GM18511 (cell line): ENCODE data around the gene ATG2B.
"Not testable (repeated sequence)": the region's sequence is repeated elsewhere in the genome, so short reads cannot be mapped to it uniquely, and the experiment has no call there.

Experiments
- ATAC-seq: cut with Tn5 transposase; IDR thresholded peaks from one replicate; pipeline ENCODE4 v1.9.1; 2021; ENCODE audit warnings: mild to moderate bottlenecking, moderate library complexity; ENCODE audit not compliant: unreplicated experiment

The ATG2B gene

GRCh38 chr14:96254687-96255086 lies 108.5 kb downstream of the ATG2B start:
- no peak for ATAC-seq

DNA sequence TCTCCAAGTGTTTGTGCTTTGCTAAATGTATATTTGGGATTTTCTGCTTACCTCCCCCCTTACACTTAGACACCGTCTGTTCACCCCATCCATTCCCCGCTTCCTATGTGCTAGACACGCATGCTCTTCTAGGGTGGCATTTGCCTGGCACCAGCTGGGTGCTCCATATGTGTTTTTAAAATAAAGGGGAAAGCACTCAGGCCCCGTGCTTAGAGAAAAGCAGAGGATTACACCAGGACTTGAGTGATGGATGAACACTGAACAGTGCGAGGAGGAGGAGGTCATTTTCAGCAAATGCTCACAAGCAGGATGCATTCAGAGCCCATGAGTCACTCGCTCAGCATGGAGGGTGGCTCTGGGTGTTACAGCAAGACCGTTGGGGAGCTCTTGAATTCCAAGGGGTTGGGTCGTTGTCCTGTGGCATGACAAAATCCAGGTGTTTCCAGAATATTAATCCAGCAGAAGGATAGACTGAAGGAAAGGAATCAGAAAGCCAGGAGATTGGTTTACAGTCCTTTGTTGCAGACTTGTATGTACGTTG lies 110.1 kb downstream of the ATG2B start:
- no peak for ATAC-seq

- ATAC-seq = no peak
Observed at GRCh38 chr14:96252323-96252998, 110.7 kb downstream of the ATG2B start.

DNA sequence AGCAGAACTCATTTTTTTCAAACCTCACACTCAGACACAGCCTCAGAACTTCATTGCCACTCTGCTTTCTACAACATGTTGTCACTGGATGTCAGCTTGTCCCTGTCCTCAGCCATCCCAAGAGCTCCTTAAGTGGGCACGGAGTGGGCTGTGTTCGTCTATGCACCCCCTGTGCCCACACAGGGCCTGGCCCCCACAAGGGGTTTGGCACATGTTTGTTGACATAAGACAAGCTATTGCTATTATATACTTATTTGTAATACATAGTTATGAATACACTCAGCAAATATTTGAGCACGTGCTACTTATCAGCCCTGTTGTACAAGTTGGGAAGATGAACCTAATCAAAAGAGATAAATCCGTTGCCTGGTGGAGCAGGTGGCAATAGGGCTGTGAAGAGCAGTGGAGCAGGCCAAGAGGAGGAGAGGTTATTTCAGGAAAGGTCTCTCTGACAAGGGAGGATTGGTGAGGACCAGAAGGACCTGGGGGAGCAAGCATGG lies 111.4 kb downstream of the ATG2B start:
- ATAC-seq = no peak

DNA sequence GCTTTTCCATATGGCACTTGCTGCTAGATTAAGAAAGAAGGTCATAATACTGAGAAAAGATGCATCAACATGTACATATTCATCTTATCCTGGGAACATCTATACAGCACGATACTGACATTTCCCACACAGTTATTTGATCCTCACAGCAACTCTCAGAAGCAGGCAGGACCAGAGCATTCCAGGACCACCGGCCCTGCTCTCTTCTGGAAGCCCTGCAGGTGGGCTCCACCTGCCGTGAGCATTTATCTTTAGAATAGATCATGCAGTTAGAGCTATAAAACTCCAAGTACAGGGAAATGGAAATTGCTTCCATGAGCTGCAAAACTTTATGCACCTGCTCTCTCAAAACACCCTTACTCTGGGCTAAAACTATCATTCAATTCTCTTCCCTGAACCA lies 112.7 kb downstream of the ATG2B start:
- ATAC-seq = no peak

DNA sequence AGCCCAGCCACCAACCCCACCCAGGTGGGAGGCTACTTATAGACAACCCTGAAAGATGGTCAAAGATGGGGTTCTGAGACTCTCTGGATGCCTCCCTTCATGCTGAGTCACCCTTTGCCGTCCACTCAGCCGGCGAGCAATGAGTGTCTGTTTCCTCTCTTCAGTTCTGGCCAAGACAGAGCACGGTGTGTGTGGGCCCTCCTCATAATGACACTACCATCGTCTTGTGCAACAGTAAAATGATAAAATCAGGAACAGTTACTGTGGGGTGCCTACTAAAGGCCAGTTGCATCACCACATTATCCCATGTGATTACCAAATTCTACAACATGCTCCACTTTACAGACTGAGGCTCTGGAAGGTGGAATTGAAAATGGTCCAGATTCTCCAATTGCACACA lies 114.1 kb downstream of the ATG2B start:
- ATAC-seq = no peak

- no peak for ATAC-seq
Observed at GRCh38 chr14:96247031-96247430, 116.1 kb downstream of the ATG2B start.

GRCh38 chr14:96246539-96246847 lies 116.6 kb downstream of the ATG2B start:
- no peak for ATAC-seq

GRCh38 chr14:96245710-96246538 lies 117.2 kb downstream of the ATG2B start:
- ATAC-seq = no peak

DNA sequence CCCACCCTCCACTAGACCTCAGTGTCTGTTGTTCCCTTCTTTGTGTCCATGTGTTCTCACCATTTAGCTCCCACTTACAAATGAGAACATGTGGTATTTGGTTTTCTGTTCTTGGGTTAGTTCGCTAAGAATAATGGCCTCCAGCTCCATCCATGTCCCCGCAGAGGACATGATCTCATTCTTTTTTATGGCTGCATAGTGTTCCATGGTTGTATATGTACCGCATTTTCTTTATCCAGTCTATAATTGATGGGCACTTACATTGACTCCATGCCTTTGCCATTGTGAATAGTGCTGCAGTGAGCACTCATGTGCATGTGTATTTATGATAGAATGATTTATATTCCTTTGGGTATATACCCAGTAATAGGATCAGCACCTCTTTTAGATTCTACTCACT lies 118.1 kb downstream of the ATG2B start:
- ATAC-seq = not testable (repeated sequence)

GRCh38 chr14:96243785-96244184 lies 119.4 kb downstream of the ATG2B start:
- no peak for ATAC-seq

GRCh38 chr14:96242126-96242525 lies 121.0 kb downstream of the ATG2B start:
- ATAC-seq = no peak

DNA sequence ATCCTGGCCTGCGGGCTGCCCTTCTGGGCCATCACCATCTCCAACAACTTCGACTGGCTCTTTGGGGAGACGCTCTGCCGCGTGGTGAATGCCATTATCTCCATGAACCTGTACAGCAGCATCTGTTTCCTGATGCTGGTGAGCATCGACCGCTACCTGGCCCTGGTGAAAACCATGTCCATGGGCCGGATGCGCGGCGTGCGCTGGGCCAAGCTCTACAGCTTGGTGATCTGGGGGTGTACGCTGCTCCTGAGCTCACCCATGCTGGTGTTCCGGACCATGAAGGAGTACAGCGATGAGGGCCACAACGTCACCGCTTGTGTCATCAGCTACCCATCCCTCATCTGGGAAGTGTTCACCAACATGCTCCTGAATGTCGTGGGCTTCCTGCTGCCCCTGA lies 122.5 kb downstream of the ATG2B start:
- ATAC-seq = no peak

DNA sequence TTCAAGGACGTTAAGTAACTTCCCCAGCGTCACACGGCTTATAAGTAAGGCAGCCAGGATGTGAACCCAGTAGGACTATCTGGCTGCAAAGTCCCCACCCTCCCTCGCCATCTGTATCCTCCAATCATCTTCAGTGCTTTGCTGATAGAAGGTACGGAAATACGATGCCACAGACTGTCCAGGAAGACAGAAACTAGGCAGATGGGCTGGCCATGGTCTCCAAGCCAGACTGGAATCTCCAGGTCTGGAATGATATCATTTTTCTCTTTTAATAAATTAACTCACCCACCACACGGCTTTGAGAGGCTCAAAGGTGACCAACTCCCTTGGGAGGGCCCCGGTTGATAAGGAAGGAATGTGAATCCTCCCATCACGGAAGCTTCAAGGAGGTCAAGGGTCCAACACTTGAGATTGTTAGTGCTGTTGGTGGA lies 123.4 kb downstream of the ATG2B start:
- ATAC-seq = no peak

- no peak for ATAC-seq
Observed at GRCh38 chr14:96238676-96239265, 124.4 kb downstream of the ATG2B start.

DNA sequence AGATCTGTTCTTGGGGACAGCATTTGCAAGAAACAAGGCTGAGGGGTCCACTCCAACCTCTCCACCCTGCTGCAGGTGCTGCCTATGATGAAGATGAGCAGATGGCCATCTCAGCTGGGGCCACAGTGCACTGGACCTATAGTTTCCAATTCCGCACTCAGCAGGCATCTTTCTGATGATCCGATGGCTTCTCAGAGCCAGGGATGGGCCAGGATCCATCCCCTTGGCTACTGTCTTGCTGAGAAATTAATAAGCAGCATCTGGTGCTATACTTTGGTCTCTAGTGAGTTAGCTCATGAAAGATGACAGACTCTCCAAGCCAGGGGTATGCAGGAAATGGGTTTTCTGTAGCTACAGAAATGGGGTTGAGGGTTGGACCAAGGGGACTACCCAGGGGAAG lies 125.5 kb downstream of the ATG2B start:
- ATAC-seq = no peak

DNA sequence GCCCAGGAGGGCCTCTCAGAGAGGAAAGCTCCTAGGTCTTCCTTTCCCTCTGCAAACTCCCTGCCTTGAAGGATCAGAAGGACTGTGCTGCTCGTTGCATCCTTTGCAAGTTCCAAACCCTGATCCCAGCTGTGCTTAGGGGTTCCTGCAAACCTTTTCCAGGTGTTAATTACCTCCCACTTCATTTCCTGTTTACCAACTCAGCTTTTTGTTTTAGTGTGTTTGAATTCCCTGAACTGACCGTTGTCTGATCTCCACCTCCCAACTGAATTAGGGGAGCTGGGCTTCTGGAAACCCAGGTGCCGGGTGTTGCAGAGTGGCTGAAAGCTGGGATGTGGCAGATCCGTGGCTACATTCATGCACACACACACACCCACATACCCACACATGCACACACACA lies 127.7 kb downstream of the ATG2B start:
- no peak for ATAC-seq

DNA sequence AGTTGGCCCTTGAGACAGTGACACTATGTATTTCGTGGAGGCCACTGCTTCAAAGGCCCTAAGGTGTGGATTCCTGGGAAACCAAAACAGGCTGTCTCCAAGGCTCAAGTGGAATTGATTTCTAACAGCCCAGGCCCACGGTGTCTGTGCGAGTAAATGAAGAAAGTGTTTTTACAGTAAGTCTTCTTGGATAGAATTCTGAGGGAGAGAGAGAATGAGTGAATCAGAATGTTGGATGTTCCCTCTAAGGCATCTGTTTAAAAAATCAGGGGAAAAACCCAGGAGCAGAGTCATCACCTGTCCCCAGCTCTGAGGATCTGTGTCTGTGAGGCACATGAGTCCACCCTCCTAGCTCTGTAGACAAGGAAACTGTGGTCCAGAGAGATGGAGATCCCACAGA lies 129.5 kb downstream of the ATG2B start:
- no peak for ATAC-seq

- ATAC-seq = no peak
Observed at GRCh38 chr14:96232506-96232905, 130.6 kb downstream of the ATG2B start.

GRCh38 chr14:96231526-96232130 lies 131.5 kb downstream of the ATG2B start:
- ATAC-seq = no peak

GRCh38 chr14:96231056-96231455 lies 132.1 kb downstream of the ATG2B start:
- ATAC-seq = no peak
